ENCODE measurements around the gene IL11RA.
A peak's percentile ranks its signal among the peaks of the same experiment; 100 is the strongest.

Gene IL11RA

GRCh38 chr9:34686231-34686630 lies 34.2 kb downstream of the IL11RA start:
- no peak for DNase-seq (ENCODE audit: low read depth in 2 of 2)

GRCh38 chr9:34686732-34687131 lies 34.7 kb downstream of the IL11RA start:
- DNase-seq (ENCODE audit: low read depth in 2 of 2), result no peak

- no peak for DNase-seq (ENCODE audit: low read depth in 2 of 2)
Measured at GRCh38 chr9:34687276-34688030, 35.5 kb downstream of the IL11RA start.

- DNase-seq (ENCODE audit: low read depth in 2 of 2), result no peak
Measured at GRCh38 chr9:34688329-34689115, 36.5 kb downstream of the IL11RA start.

- DNase-seq (ENCODE audit: low read depth in 2 of 2), result no peak
Measured at GRCh38 chr9:34689116-34689470, 37.1 kb downstream of the IL11RA start.

- DNase-seq (ENCODE audit: low read depth in 2 of 2), result no peak
Measured at GRCh38 chr9:34689512-34689911, 37.5 kb downstream of the IL11RA start.

- no peak for DNase-seq (ENCODE audit: low read depth in 2 of 2)
Measured at GRCh38 chr9:34690983-34691935, 39.3 kb downstream of the IL11RA start, which contains the start of gene CCL19. CCL19 (minus strand) TSS chr9:34691276; CDS start chr9:34691139, 137 bp downstream.

- no peak for DNase-seq (ENCODE audit: low read depth in 2 of 2)
Measured at GRCh38 chr9:34691936-34692315, 39.9 kb downstream of the IL11RA start.

- no peak for DNase-seq (ENCODE audit: low read depth in 2 of 2)
Measured at GRCh38 chr9:34693560-34693959, 41.6 kb downstream of the IL11RA start.

GRCh38 chr9:34694811-34695210 lies 42.8 kb downstream of the IL11RA start:
- DNase-seq (ENCODE audit: low read depth in 2 of 2), result no peak

- DNase-seq (ENCODE audit: low read depth in 2 of 2), result peak; percentile 39 to 52
Measured at GRCh38 chr9:34701023-34701768, 49.2 kb downstream of the IL11RA start.

GRCh38 chr9:34701769-34702736 lies 50.1 kb downstream of the IL11RA start:
- DNase-seq (ENCODE audit: low read depth in 2 of 2), result peak; percentile 58 to 77

- DNase-seq (ENCODE audit: low read depth in 2 of 2), result no peak
Measured at GRCh38 chr9:34707130-34707529, 55.1 kb downstream of the IL11RA start.

GRCh38 chr9:34709196-34709978 lies 57.4 kb downstream of the IL11RA start:
- no peak for DNase-seq (ENCODE audit: low read depth in 2 of 2)

- DNase-seq (ENCODE audit: low read depth in 2 of 2), result no peak
Measured at GRCh38 chr9:34710023-34710422, 58.0 kb downstream of the IL11RA start, which contains the start of gene CCL21. CCL21 (minus strand) TSS chr9:34710136; CDS start chr9:34710066, 70 bp downstream.

All from stimulated activated CD8-positive, alpha-beta memory T cell treated with anti-CD3 and anti-CD28 coated beads, Interleukin-7, amount 100 ng/mL, for 1 hour (primary cell).